SKM-1 (cell line): ENCODE measurements around the gene PRR23C.

Experiments
- DNase-seq: peaks from one replicate; lab custom pipeline; 2025; ENCODE audit not compliant: unreplicated experiment; lab: John Stamatoyannopoulos, UW

PRR23C gene

GRCh38 chr3:139005356-139005993 is 39.2 kb downstream of the PRR23C start:
- no peak for DNase-seq

- DNase-seq, result no peak
Observed at GRCh38 chr3:138995706-138996105, 49.0 kb downstream of the PRR23C start.
